Measurements from ENCODE around the gene CAMSAP1. TPM values are rescaled to one million over a fixed set of nuclear protein-coding genes. Genes with fewer than 3 reads are reported as not detected.

The CAMSAP1 gene
- total RNA-seq, 1 donor from 2014 or later: 34.8 TPM

DNA sequence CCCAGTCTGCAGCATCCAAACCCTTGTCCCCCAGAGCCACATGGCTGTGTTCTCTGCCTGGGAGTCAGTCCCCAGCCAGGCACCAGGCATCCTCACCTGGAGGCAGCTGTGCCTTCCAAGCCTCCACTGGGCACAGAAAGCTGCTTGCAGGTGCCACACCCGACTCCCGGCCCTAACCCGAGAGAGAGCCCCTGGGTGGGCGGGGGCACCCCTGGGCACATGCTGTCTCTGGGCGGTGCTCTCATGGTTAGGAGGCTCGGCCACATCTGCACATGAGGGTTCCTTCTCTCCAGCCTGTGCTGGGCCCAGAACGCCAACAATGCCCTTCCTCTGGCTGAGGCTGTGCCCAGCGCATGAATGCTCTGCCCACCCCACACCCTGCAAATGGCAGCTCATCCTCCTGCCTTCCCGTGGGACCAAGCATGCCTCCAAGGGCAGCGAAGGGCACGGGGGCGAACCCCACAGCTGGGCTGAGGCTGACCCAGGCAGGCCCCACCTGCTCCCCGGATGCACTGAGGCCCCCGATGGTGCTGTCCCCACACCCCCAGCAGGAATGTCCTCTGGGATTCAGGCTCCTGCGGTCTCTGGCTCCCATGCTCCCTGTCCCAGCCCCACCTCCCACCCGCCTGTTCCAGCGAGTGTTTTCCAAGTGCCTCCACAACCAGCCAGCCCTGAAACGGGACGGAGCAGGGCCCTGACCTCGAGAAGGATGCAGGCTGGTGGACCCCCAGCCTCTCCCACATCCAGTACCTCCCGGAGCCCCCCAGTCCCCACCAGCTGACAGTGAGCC lies 22.5 kb upstream of the CAMSAP1 start:
- peaks cover 11% of the 10 kb centered on the region for H3K36me3 Mint-ChIP-seq (ENCODE audit: low read depth, unreplicated experiment)
- DNase-seq (ENCODE audit: low read depth) (no peak), FAIRE-seq (no peak)
- no peak for TF ChIP-seq EZH2 (IDR thresholded peaks at IDR 0.05; ENCODE audit: insufficient read depth, low read length)
- TF ChIP-seq, protein P1, sequence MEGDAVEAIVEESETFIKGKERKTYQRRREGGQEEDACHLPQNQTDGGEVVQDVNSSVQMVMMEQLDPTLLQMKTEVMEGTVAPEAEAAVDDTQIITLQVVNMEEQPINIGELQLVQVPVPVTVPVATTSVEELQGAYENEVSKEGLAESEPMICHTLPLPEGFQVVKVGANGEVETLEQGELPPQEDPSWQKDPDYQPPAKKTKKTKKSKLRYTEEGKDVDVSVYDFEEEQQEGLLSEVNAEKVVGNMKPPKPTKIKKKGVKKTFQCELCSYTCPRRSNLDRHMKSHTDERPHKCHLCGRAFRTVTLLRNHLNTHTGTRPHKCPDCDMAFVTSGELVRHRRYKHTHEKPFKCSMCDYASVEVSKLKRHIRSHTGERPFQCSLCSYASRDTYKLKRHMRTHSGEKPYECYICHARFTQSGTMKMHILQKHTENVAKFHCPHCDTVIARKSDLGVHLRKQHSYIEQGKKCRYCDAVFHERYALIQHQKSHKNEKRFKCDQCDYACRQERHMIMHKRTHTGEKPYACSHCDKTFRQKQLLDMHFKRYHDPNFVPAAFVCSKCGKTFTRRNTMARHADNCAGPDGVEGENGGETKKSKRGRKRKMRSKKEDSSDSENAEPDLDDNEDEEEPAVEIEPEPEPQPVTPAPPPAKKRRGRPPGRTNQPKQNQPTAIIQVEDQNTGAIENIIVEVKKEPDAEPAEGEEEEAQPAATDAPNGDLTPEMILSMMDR (IDR thresholded peaks at IDR 0.05; ENCODE audit: insufficient read depth, low read depth, low read length): no peak
- H3K4me3 Mint-ChIP-seq (ENCODE audit: unreplicated experiment): no peak overlapping the region
- H3K9me3 Mint-ChIP-seq (ENCODE audit: unreplicated experiment): no peaks in the 10 kb centered on the region
- Histone ChIP-seq H3K9ac (ENCODE audit: low read length) (no peak overlapping the region), H3K9me3 (ENCODE audit: insufficient read depth, low read depth, low read length) (no peaks in the 10 kb centered on the region), H3K27me3 (ENCODE audit: insufficient read depth, low read length) (no peaks in the 10 kb centered on the region), H3K36me3 (ENCODE audit: insufficient read depth, low read length) (peaks cover 4% of the 10 kb centered on the region), H3K4me1 (ENCODE audit: insufficient read depth, low read length) (peaks cover 16% of the 10 kb centered on the region), H3K4me3 (ENCODE audit: insufficient read depth, low read depth, low read length) (no peak overlapping the region), H3K27ac (ENCODE audit: low read depth, low read length) (no peak overlapping the region), H4K20me1 (ENCODE audit: insufficient read depth, low read length) (peaks cover 17% of the 10 kb centered on the region), H2AFZ (ENCODE audit: low read depth, low read length) (no peak overlapping the region), H3K79me2 (ENCODE audit: insufficient read depth, low read length) (no peaks in the 10 kb centered on the region), H3K4me2 (ENCODE audit: low read length) (no peak overlapping the region)
- no peaks in the 10 kb centered on the region for H3K4me1 Mint-ChIP-seq (ENCODE audit: low read depth, unreplicated experiment)
- peaks cover 8% of the 10 kb centered on the region for H3K27me3 Mint-ChIP-seq (ENCODE audit: low read depth, unreplicated experiment)
- H3K27ac Mint-ChIP-seq (ENCODE audit: unreplicated experiment): no peak overlapping the region

DNA sequence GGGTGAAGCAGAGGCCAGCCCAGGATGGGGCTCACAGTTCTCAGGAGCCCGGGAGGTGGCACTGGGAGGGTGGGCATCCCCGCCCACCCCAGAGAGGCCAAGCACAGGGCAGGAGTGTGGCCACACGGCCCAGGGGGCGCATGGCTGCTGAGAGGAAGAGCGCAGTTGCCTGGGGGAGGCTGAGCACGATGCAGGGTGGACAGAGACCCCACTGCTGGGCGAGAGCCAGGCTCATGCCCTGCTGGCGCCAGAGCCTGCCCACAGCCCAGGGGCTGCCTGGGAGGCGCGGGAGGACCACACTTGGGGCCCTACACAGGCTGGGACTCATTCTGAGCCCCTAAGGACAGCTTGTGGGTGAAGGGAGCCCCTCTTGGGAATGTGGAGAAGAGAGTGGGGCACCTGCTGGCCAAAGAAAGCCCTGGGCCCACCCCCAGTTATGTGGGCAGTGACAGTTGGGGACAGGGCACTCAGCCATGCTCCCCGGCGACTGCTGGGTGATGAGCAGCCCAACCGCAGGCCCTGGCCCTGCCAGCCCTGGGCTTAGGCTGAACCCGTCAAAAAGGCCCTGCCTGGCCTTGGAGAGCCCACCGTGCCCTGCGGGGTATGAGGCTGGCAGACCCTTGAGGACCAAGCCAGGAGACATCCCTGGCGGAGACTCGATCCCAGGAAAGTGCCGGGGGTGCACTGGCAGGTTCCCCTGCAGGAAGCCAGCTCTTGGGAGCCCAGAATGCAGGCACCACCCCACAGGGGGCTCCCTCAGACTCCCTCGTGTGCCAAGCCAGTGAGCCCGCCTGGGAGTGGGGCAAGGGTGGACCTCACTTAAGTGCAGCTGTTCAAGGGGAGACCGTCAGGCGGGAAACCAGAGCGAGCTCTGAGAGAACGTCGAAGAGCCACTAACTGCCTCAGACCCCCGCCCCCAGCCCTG lies 21.6 kb upstream of the CAMSAP1 start:
- H3K27me3 ChIP-seq (ENCODE audit: insufficient read depth, low read length): no peaks in the 10 kb centered on the region
- H3K9ac ChIP-seq (ENCODE audit: low read length): no peak overlapping the region
- Mint-ChIP-seq H3K27ac (ENCODE audit: unreplicated experiment) (no peak overlapping the region), H3K9me3 (ENCODE audit: unreplicated experiment) (no peaks in the 10 kb centered on the region), H3K27me3 (ENCODE audit: low read depth, unreplicated experiment) (peaks cover 8% of the 10 kb centered on the region), H3K36me3 (ENCODE audit: low read depth, unreplicated experiment) (peaks cover 14% of the 10 kb centered on the region), H3K4me3 (ENCODE audit: unreplicated experiment) (no peak overlapping the region), H3K4me1 (ENCODE audit: low read depth, unreplicated experiment) (no peaks in the 10 kb centered on the region)
- H3K9me3 ChIP-seq (ENCODE audit: insufficient read depth, low read depth, low read length): no peaks in the 10 kb centered on the region
- peaks cover 4% of the 10 kb centered on the region for H3K36me3 ChIP-seq (ENCODE audit: insufficient read depth, low read length)
- FAIRE-seq: no peak
- H3K4me1 ChIP-seq (ENCODE audit: insufficient read depth, low read length): peaks cover 16% of the 10 kb centered on the region
- H2AFZ ChIP-seq (ENCODE audit: low read depth, low read length): no peak overlapping the region
- peaks cover 17% of the 10 kb centered on the region for H4K20me1 ChIP-seq (ENCODE audit: insufficient read depth, low read length)
- DNase-seq (ENCODE audit: low read depth): no peak
- no peak overlapping the region for H3K4me2 ChIP-seq (ENCODE audit: low read length)
- TF ChIP-seq EZH2 (IDR thresholded peaks at IDR 0.05; ENCODE audit: insufficient read depth, low read length): no peak
- TF ChIP-seq, protein P1 (IDR thresholded peaks at IDR 0.05; ENCODE audit: insufficient read depth, low read depth, low read length): no peak
- no peak overlapping the region for H3K27ac ChIP-seq (ENCODE audit: low read depth, low read length)
- no peaks in the 10 kb centered on the region for H3K79me2 ChIP-seq (ENCODE audit: insufficient read depth, low read length)
- H3K4me3 ChIP-seq (ENCODE audit: insufficient read depth, low read depth, low read length): no peak overlapping the region
